Activated T-cell treated with anti-CD3 and anti-CD28 coated beads, Interleukin-2, amount 50 U/mL, for 72 hours (primary cell): ENCODE data around the gene HOXD1. TPM values are rescaled to one million over a fixed set of nuclear protein-coding genes. Genes with fewer than 3 reads are reported as not detected.

Experiments used
- ATAC-seq, 2 donors: fragments of 150-1000 bp; cut with Tn5 transposase; replicated peaks in 1 of 2; 2 replicates each; pipeline ENCODE4 v1.10.0; 2021; ENCODE audit warnings: moderate library complexity in 2 of 2, mild to moderate bottlenecking in 1 of 2
- DNase-seq, 2 donors: peaks; one replicate each; pipeline ENCODE4 v3.0.0; 2021 to 2022; ENCODE audit warnings: mixed read lengths in 1 of 2
- H3K27ac Mint-ChIP-seq: one replicate; pipeline ENCODE4 v1.8.0; 2022; ENCODE audit warnings: mild to moderate bottlenecking, moderate library complexity, mixed read lengths
- H3K27me3 Mint-ChIP-seq: one replicate; pipeline ENCODE4 v1.8.0; 2022; ENCODE audit warnings: low read depth, mixed read lengths
- H3K36me3 Mint-ChIP-seq, 2 donors: one replicate each; pipeline ENCODE4 v1.8.0; 2022; ENCODE audit warnings: mixed read lengths in 2 of 2, mild to moderate bottlenecking in 1 of 2; ENCODE audit not compliant: insufficient read depth in 2 of 2
- H3K4me1 Mint-ChIP-seq: one replicate; pipeline ENCODE4 v1.8.0; 2022; ENCODE audit warnings: low read depth, mixed read lengths
- H3K4me3 Mint-ChIP-seq, 2 donors: one replicate each; pipeline ENCODE4 v1.8.0; 2022; ENCODE audit warnings: mild to moderate bottlenecking in 2 of 2, mixed read lengths in 2 of 2, moderate library complexity in 2 of 2
- H3K9me3 Mint-ChIP-seq, 2 donors: one replicate each; pipeline ENCODE4 v1.8.0; 2022; ENCODE audit warnings: mixed read lengths in 2 of 2
- total RNA-seq, 2 donors: library from RNA; stranded (reverse); gene quantifications; one replicate each; pipeline ENCODE4 v1.2.3, GENCODE V29; 2022

Gene HOXD1
- total RNA-seq, 2 donors from 2014 or later = not detected

GRCh38 chr2:176227874-176228273, 39.4 kb downstream of the HOXD1 start:
- H3K36me3 Mint-ChIP-seq = no peaks in the 10 kb centered on the region
- no peaks in the 10 kb centered on the region for H3K4me1 Mint-ChIP-seq
- H3K27me3 Mint-ChIP-seq = peaks cover 52% of the 10 kb centered on the region
- H3K9me3 Mint-ChIP-seq = no peaks in the 10 kb centered on the region
- no peak overlapping the region for H3K27ac Mint-ChIP-seq
- DNase-seq (no peak), ATAC-seq (no peak)
- no peak overlapping the region for H3K4me3 Mint-ChIP-seq

DNA sequence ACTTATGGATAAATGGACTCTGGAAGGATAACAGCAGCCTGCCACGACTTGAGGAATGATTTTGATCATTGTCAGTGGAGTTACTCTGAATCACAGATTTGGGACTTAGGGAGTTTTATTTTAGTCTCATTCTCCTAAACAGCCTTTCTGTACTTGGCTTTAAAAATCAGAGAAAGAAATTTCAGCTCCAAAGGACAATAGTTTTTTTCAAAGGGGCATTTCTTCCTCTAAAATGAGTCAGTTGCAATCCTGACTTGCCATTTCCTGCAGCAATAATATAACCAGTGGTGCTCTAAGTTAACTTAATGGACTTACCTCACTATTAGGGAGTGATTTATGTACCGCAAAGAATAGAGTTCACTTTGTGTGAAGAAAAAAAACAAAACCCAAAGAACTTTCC, 45.7 kb downstream of the HOXD1 start:
- no peak for DNase-seq
- H3K36me3 Mint-ChIP-seq = no peaks in the 10 kb centered on the region
- no peaks in the 10 kb centered on the region for H3K9me3 Mint-ChIP-seq
- no peak overlapping the region for H3K27ac Mint-ChIP-seq
- ATAC-seq = no peak
- no peak overlapping the region for H3K4me3 Mint-ChIP-seq
- no peaks in the 10 kb centered on the region for H3K4me1 Mint-ChIP-seq
- H3K27me3 Mint-ChIP-seq = peaks cover 37% of the 10 kb centered on the region

DNA sequence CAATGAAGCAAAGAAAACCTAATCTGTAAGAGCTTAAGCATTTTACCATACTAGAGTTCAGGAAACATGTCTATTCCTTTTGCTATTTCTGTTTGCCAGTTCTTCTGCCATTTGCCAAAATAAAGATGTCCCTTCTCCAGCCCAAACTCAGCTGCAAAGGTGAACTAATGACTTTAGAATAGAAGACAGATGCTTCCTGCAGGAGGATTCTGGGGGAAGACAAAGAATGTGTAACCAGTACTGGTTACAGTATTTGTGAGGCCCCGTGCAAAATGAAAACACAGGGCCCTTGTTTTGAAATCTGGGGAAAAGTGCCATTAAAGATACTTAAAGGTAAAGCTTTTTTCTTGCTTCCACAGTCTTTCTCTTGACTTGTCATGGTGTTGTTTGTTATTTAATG, 46.5 kb downstream of the HOXD1 start:
- Mint-ChIP-seq H3K4me3 (no peak overlapping the region), H3K27ac (no peak overlapping the region), H3K9me3 (no peaks in the 10 kb centered on the region), H3K4me1 (no peaks in the 10 kb centered on the region), H3K36me3 (no peaks in the 10 kb centered on the region), H3K27me3 (peaks cover 37% of the 10 kb centered on the region)
- DNase-seq (no peak), ATAC-seq (no peak)

DNA sequence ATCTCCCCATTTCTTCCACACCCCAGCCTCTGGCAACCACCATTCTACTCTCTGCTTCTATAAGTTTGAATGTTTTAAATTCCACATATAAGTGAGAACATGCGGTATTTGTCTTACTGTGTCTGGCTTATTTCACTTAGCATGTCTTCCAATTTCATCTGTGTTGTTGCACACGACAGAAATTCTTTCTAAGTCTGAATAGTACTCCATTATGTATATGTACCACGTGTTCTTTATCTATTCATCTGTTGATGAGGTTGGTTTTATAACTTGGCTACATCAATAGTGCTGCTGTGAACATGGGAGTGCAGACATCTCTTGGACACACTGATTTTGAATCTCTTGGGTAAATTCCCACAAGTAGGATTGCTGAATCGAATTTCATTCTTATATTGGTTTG, 49.0 kb downstream of the HOXD1 start:
- Mint-ChIP-seq H3K4me1 (no peaks in the 10 kb centered on the region), H3K4me3 (no peak overlapping the region), H3K36me3 (no peaks in the 10 kb centered on the region), H3K27me3 (peaks cover 37% of the 10 kb centered on the region), H3K9me3 (no peaks in the 10 kb centered on the region), H3K27ac (no peak overlapping the region)
- DNase-seq = no peak
- no peak for ATAC-seq

DNA sequence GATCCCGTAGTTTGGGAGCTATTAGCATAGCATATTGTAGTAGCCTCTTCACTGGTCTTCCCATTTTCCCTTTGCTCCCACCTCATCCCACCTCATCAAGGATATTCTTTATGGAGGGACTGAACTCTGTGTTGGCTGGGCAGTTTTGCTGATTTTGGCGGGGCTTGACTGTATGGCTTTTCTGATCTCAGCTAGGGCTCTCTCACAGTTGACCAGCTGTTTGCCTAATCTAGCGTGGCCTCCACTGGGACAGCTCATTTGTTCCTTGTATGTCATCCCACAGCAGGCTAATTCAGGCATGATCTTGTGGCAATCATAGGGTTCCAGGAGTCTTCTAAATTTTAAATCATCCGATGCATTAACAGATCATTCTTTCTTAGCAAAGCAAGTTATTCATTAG, 50.6 kb downstream of the HOXD1 start:
- no peaks in the 10 kb centered on the region for H3K4me1 Mint-ChIP-seq

DNA sequence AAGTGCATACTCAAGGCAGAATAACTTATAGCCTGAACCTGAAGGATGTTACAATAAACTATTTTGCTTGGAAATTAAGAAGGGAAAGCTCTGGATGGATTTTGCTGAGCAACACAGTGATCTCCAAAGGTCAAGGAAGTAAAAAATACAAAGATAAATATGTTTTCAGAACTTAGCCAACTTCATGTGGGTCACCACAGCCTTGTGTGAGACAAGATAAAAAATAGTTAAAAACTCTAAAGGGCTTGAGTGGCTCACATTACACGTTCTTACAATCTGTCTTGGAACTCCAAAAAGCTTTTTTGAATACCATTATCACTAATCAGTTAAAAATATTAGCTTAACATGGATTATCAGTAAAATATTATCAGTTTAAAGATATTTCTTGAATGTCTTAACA, 51.8 kb downstream of the HOXD1 start:
- Mint-ChIP-seq H3K27ac (no peak overlapping the region), H3K4me3 (no peak overlapping the region), H3K4me1 (no peaks in the 10 kb centered on the region), H3K36me3 (no peaks in the 10 kb centered on the region), H3K27me3 (peaks cover 40% of the 10 kb centered on the region), H3K9me3 (no peaks in the 10 kb centered on the region)
- DNase-seq (no peak), ATAC-seq (no peak)

More for the DNA sequence above, 50.6 kb downstream of the HOXD1 start:
- DNase-seq (no peak), ATAC-seq (no peak)
- Mint-ChIP-seq H3K27ac (no peak overlapping the region), H3K36me3 (no peaks in the 10 kb centered on the region), H3K4me3 (no peak overlapping the region), H3K9me3 (no peaks in the 10 kb centered on the region), H3K27me3 (peaks cover 40% of the 10 kb centered on the region)

Other genes with a start within 250 kb of the HOXD1 start
- 10 to 100 TPM; 26.5 to 29.6 TPM for gene LNPK, start 186.4 kb upstream of the HOXD1 start, total RNA-seq
- gene EVX2, start 104.7 kb upstream of the HOXD1 start, total RNA-seq = not detected
- gene HOXD13, start 95.9 kb upstream of the HOXD1 start, total RNA-seq = not detected
- not detected for gene HOXD12, start 88.9 kb upstream of the HOXD1 start, total RNA-seq
- not detected for gene HOXD11, start 81.4 kb upstream of the HOXD1 start, total RNA-seq
- not detected for gene HOXD10, start 71.9 kb upstream of the HOXD1 start, total RNA-seq
- not detected for gene HOXD9, start 65.9 kb upstream of the HOXD1 start, total RNA-seq
- gene HOXD8, start 59.0 kb upstream of the HOXD1 start, total RNA-seq = not detected
- gene HOXD4, start 37.1 kb upstream of the HOXD1 start, total RNA-seq = not detected
- gene HOXD3, start 31.4 kb upstream of the HOXD1 start, total RNA-seq = not detected
- 10 to 100 TPM; 20.6 to 26.7 TPM for gene MTX2, start 80.8 kb downstream of the HOXD1 start, total RNA-seq